HG03469 (cell line): ENCODE data around the gene IZUMO4.

Source experiments
- ATAC-seq: cut with Tn5 transposase; IDR thresholded peaks from one replicate; pipeline ENCODE4 v1.9.1; 2021; ENCODE audit warnings: mild to moderate bottlenecking, moderate library complexity, moderate number of reproducible peaks; ENCODE audit not compliant: unreplicated experiment

The IZUMO4 gene

DNA sequence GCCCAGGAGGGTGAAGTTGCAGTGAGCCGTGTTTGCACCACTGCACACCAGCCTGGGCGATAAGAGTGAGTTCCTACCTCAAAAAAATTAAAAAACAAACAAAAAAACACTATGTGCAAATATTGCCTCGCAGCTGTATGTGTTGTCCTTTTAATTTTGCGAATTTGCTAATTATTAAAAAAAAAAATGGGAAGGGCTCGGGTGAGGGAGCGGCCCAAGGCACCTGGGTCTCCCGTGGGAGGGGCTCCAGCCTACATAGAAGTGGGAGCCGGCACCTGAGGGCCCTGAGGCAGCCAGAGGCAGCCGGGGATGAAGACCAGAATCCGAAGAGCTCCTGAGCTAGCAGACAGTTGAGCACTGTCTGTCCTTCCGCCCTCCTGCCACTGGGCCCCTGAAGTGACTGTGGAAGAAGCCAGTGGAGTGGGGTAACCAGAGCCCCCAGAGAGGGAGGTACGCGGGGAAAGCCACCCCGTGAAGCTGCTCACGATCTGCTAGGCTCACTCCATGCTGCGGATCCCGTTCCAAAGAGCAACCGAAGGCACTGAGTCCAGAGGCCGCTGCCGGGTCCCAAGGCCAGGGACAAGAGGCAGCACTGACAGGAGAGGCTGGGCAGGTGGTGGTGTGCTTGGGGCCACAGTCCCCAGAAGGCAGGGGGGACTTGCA, 6.5 kb downstream of the IZUMO4 start:
- no peak for ATAC-seq

DNA sequence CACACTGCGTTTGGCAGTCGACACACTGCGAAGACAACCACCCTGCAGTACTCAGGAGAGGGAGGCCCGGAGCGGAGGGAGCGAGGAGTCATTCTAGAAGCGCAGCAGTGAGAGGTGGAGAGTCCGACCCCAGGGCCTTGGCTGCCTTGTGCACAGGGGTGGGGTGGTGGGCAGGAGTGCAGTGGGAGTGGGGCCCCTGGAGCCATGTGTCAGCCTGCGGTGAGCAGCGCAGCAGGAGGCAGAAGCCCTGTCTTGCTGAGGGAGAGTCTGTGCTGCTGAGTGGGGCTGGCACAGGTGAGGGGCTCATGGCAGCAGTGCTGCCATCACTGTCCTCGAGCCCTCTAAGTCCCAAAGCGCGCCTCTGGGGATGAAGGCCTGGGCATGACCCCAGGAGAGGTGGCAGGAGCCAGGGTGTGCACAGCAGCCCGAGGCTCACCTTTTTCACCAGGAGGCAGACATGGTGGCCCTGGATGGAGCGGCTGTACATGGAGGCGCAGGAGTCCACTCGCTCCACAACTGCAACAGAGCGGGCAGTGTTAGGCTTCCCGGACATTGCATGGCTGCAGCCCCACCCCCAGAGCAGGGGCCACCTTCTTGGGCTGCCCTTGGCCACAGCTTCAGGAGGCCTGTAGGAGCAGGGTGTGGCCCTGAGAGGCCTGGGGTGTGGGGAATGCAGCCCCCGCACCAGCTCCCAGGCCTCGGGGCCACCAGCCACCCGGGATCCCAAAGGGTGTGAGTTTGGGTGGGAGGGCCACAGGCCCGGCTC, 11.7 kb downstream of the IZUMO4 start:
- no peak for ATAC-seq

DNA sequence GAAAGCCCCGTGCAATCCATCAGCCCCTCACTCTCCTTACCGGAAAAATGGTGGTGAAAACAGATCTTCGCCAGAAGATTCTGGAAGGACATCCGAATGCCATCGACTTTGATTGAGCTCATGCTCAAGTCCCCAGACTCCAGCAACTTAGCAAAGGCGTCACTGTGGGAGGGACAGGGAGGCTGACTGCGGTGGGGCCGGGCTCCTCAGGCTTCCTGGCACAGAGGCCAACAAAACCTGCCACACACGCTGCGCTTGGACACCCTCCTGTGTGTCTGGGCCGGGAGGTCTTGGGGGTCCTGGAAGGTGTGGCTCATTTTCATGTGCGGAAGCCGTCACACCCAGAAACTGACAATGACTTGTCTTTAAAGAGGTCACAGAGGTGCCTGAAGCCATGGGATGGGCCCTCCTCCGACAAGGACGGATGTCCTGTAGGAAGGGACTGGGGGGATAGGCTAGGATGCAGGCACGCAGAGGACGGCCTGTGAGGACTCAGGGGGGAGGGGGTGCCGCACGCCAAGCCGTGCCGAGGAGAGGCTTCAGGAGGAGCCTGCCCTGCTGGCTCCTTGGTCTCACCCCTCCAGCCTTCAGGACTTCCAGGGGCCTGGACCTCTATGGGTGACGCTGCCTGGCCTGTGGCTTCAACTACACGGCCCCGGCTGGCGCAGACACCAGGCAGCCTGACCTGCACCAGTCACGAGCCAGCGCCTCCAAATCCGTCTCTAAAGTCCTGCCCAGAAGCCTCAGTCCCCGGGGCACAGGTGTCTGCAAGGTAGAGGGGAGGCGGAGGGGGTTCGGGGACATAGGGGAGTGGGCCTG, 12.5 kb downstream of the IZUMO4 start:
- ATAC-seq: no peak

DNA sequence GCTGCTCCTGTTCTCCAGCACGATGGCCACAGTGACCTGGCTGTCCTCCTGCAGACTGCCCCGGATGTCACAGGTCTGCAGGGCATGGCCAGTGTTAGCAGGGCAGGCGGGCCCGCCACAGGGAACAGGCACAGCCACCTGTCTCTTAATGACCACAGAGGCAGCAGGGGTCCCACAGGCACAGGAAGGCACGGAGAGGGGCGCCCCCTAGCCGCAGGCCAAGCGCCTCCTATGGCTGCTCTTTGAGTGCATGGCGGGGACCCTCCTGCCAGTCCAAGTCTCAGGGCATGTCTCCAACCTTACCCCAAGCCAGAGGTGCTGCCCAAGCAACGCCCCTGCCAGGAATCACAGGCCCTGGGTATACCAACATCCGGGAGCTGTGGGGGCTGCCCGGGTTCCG, 14.1 kb downstream of the IZUMO4 start:
- ATAC-seq: no peak

DNA sequence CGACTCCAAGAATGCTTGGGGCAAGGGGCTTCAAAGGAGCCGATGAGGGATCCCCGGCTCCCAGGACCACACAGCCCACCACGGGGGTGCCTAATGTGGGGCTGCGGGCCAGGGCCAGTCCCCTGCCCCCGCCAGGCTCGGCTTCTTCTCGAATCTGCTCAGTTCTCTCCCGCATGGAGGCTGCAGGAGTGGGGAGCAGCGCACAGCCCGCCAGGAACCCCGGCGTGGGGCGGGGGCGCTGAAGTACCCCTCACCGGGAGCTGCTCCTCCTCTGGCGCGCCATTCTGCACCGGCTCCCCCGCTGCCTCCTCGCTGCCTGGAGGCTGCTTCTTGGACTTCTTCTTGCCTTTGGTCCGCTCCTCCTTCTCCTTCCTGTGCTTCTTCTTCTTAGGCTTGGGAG, 14.7 kb downstream of the IZUMO4 start:
- ATAC-seq: no peak

DNA sequence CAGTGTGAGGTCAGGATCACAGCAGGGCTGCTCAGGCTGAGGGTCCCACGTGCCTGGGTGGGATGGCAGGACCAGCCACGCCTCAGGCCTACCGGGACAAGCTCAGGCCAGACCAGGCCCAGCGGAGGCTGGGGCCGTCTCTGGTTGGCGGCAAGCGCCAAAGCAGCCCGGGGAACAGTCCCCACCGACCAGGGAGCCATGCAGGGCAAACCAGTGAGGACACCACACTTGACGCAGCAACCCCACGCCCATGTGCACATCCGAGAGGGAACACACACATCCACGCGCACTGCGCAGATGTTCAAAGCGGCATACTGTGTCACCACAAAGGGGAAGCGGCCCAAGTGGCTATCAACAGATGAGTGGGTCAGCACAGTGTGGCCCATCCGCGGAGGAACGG, 15.2 kb downstream of the IZUMO4 start:
- no peak for ATAC-seq

DNA sequence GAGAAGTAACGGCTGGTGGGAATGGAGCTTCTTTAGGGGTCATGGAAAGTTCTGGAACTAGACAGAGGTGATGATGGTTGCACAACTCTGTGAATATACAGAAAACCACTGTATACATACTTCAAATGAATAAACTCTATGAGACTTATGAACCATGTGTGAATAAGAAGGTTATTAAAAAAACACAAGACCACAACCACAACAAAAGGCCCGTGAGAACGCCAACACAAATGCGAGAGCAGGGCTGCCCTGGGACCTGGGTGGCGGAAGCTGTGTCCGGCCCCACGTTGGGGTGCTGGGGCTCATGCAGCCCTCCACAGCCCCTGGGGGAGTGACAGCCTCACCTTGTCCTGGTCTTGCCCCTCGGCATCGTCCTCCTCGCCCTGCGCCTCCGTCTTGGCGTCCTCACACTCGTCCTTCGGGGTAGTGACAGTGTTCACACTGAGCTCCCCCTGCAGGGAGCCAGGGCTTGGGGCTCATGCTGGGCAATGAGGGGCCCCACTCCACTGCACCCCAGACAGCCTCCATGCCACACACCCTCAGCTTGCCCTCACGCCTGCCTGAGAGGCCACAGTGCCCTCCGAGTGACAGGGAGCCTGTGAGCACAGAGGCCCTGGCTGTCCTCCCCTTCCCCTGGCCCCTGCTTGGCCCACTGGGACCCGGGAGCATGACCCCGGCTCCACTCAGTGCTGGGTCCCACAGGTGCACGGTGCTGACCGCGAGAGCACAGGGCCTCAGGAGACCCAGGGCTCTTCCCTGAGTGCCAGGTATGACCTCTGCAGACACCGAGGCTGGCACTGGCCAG, 16.0 kb downstream of the IZUMO4 start:
- no peak for ATAC-seq

DNA sequence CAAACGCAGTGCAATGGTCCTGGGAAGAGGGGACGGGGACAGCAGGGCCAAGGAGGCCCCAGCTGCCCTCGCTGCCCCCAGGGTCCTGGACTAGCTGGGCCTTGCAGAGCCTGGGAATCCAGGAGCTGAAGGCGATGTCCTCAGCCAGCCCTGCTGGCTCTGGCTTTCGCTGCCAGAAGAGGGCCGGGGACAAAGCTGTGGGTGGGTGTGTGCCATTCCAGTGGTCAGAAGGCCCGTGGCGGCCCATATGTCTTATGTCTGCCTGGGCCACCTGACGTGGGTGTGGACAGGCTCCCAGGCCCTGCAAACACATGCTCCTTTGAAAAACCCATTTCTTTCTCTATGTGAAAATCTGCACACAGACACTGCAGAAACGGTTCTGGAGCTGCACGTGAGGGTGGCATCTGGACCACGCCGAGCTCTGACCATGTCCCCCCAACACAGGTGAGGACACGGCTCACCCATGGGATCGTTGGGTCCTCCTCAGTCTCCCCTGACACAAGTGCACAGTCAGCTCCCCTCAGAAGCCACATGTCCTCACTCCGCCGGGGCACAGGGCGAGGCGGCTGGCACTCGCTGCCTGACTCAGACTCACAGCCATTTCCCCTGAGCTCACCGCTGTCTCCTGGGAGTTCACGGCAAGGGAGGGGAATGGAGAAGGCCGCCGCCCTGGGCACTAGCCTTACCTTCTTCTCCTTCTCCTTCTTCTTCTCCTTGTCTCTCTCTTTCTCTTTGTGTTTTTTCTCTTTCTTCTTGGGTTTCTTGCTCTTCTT, 16.9 kb downstream of the IZUMO4 start:
- no peak for ATAC-seq

DNA sequence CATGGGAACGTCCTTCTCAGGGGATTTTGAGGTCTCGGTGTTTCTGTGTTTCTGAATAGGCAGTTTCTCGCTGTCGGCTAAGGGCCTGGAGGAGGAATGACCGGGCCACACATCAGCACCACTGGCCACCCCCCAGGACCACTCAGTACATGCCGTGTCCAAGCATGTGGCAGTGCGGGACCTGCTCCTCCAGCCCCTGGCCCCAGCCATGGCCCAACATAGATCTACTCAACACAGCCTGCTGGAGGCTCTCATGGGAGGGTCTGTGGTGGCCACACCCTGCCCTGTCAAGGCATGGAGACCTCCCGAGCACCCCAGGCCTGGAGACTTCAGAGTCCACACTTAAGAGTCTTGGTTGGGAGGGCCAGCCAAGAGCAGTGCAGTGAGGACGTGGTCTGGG, 17.5 kb downstream of the IZUMO4 start:
- no peak for ATAC-seq

DNA sequence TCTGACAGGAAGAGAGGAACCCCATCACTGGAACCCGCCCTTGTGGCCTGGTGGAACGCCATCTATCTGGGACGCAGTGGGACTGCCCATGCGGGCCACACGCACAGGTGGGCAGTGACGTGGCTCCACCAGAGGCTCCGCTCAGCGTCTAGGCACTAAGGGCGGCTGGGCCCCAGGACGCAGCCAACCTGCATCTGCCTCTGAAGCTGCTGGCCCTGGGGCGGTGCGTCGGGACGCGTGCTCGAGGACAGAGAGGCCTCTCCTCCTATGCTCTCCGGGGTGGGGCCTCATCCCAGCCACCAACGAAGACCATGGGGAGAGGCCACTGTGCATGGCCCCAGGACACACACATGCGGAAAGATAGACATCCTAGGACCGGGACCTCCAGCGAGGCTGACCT, 18.1 kb downstream of the IZUMO4 start:
- ATAC-seq: no peak

DNA sequence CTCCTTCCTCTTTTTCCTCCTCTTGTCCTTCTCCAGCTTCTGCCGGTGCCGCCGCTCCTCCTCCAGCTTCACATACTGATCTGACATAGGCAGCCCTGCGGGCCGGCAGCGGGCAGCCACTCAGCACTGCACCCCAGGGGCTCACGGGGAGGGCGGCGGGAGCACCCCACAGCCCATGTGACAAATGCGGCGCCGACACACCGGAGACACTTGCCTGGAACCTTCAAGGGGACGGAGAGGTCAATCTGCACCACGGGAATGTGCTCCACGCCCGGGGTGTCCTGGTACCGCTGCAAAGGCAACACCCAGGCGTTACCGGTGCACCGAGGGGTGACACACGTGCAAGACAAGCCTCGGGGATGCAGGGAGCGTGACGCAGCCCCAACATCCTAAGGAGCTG, 18.6 kb downstream of the IZUMO4 start:
- no peak for ATAC-seq

DNA sequence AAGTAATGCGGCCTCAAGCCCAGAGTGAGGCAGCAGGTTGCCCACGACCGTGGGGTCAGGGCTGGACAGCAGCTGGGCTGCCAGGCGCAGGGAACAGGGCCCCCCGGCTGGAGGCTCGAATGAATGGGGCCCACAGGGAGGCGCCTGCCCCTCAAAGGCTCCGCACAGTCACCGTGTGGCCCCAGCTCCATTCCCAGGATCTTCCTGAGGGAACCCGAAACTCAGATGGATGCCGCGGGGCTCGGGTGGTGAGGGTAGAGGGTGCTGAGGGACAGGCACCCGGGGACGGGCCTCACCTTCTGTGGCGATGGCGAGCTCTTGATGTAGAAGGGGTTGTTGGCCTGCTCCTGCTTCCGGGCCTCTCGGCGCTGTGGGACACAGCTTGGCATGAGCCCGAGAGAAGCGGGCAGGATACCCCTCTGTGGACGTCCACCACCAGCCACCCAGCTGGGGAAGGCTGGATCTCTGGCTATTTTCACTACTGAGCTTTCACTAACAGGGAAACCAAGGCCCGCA, 19.3 kb downstream of the IZUMO4 start:
- no peak for ATAC-seq

DNA sequence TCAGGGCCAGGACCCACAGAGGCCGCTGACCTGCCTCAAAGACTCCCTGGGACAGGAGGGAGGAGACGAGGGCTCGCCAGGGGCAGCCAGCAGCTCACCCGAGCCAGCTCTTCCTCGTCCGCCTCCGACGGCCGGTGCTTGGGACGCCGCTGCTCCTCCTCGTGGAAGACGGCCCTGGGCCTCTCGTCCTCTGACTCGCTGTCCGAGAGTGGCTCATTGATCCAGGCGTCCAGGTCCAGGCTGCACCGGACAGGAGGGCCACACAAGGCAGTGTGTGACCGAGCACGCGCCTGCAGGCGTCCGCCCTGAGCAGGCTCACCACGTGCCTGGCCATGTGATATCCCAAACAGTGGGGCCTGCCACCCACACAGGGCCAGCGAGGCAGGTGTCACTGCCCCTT, 19.8 kb downstream of the IZUMO4 start:
- no peak for ATAC-seq

DNA sequence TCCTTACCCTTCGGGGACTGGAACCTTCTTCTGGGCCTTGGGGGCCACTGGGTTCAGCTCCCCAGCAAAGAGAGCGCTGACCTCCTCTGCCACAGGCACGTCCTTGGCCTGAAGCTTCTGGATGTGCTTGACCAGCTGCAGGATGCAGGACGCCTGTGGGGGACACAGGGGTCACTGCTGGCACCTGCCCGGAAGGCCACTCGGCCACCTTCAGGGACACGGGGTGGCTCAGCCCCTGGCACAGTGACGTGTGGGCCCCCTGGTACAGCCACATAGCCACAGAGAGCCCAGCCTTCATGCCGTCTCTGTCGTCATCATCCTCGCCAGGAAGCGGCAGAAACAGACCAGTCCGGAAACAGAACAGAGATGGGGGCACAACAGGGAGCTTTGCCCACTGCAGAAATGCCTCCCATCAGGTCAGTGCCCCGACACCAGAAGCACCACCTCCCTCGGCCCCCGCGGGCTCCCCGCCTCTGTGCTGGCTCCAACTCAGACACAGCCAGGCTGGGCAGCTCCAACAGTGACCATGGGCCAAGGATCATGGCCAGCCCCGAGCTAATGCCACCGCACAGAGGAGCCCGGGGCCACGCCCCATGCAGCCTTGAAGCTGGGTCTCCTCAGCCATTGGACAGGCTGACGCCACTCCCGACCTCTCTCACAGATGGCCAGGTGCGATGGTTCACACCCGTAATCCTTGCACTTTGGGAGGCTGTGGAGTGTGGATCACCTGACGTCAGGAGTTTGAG, 20.7 kb downstream of the IZUMO4 start:
- ATAC-seq: no peak

DNA sequence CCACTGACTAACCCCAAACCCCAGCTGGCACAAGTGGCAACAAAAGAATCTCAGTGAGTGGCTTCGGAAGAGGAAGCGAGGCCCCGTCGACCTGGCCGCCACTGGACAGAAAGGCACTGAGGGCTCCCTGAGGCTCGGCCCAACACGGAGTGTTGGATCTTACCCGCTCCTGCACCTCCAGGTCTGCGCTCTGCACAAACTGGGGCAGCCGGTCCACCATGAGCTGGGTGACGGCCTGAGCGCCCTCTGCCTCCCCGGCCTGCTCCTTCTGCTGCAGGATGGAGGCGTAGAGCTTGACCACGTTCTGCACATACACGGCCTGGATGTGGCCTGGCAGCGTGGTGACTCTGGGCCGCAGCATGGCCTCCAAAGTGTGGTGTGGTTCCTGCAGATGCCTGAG, 21.7 kb downstream of the IZUMO4 start:
- no peak for ATAC-seq

DNA sequence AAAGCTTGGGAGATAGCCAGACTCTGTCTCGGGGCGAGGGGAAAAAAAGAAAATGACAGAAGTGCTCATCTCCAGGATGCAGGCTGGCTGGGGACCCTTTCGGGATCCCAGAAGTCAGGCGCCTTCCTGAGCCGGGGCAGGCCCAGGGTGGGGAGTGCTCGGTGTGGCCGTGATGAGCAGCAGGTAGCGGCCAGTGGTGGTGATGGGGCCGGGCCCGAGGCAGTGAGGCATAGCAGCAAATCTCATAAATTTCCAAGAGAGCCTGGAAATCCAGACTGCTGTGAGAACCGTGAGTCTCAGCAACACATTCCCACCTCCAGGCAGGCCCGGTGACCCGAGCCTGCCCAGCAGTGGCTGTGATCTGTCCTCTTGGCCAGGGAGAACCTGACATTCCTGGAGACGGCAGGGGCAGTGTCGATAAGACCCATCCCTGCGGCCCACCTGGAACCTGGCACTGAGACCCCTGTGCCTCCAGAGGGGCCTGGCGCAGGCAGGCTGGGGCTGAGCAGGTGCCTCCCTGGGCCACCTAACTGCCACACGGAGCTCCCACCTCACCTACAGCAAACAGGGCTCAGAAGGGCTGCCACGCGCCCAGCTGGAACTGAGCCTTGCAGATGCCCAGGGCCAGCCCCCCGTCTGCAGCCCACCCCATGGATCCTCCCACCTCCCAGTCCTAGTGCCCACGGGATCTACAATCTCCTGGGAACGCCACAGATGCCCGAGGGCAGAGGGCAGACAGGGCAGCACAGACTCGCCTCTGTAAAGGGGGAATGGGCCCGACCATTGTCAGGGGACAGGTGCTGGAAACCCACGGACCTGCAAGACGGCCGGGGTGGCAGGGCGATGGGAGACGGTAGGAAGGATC, 23.4 kb downstream of the IZUMO4 start:
- ATAC-seq: no peak

DNA sequence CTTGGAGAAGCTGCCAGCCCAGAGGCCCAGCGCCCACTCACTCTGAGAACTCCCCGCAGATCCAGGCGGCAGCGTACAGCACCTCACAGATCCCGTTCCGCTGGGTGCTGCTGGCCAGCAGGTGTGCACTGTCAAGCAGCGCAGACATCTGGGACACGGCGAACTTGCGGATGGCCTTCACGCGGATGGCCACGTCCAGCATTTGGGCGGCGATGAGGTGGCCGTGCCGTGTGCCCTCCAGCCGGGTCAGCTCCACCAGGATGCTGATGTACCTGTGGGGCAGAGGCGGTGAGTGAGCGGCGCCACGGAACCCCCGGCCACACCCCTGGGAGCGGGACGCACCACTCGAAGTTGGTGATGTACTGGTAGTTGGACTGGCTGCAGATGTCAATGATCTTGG, 24.1 kb downstream of the IZUMO4 start:
- ATAC-seq: no peak

DNA sequence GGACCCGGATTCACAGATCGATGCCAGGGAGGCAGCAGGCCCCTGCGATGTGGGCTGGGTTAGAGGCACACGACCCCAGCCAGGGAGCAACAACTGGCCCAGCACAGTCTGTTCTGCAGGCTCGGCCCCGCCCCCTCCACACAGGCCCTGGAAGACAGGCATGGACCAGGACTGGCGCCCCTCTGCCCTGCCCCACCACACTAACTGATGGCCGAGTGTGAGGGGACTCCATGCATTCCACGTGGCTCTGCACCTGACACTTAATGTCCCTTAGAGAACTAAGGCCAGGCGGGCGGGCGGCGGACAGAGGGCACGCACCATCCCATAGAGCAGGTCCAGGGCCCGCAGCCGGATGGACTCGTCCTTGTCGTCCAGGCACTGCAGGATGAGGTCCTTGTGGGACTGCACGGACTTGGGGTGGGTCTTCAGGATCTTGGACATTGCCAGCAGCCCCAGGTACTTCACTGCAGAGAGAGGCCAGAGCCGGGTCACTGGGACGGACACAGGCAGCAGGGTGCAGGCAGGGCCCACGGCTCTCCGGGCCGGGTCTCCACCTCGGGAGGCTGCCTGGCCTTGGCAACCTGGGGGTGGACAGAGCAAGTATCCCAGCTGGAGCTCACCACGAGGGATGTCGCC, 24.8 kb downstream of the IZUMO4 start:
- no peak for ATAC-seq
